ENCODE results near the gene PGS1. TPM values are rescaled to one million over a fixed set of nuclear protein-coding genes. Genes with fewer than 3 reads are reported as not detected.

PGS1 gene
- total and polyA plus RNA-seq, 2 of the 8 experiments (the other 6 are each of a cell fraction or from before 2014, with no cell fraction given): 46.7 to 60.0 TPM

- 93% methylated on average over 13 of the region's 14 CpGs; no CpG with 5 or more reads in 1 of the 2 experiments for WGBS, 2 experiments (ENCODE audit: extremely low coverage in 1 of 2, insufficient coverage in 1 of 2, insufficient read length in 1 of 2, insufficient replicate concordance in 2 of 2, low coverage in 1 of 2, low lambda C conversion rate in 2 of 2, missing lambda C conversion rate in 1 of 2)
- H2BK12ac ChIP-seq (ENCODE audit: low read depth, low read length): no peak overlapping the region
- no peak overlapping the region for H2BK5ac ChIP-seq (ENCODE audit: low read depth, low read length)
- H3K27me3 ChIP-seq (replicated peaks in 1 of 4; ENCODE audit: control insufficient read depth in 3 of 4, extremely low read depth in 1 of 4, insufficient read depth in 3 of 4, low read length in 3 of 4): no peaks in the 10 kb centered on the region
- H3K4me3 ChIP-seq (ENCODE audit: extremely low read depth in 1 of 4, insufficient read depth in 2 of 4, low read depth in 3 of 4, low read length in 4 of 4): no peak overlapping the region
- H3K79me1 ChIP-seq (ENCODE audit: low read depth, low read length): peaks cover 11% of the 10 kb centered on the region
- H3K4me2 ChIP-seq (ENCODE audit: insufficient read depth in 1 of 2, low read depth in 2 of 2, low read length in 2 of 2): no peak overlapping the region
- H3K79me2 ChIP-seq (ENCODE audit: control insufficient read depth in 1 of 2, insufficient read depth in 2 of 2, low read length in 2 of 2): peaks cover 0 to 62% of the 10 kb centered on the region in 2 experiments; a peak in 2 of 4 replicates
- no peaks in the 10 kb centered on the region for H3K23me2 ChIP-seq (ENCODE audit: low read depth, low read length)
- POLR2A ChIA-PET (ENCODE audit: partially characterized antibody): interaction anchor here (1.4 kb wide), 1 partner anchor 16 kb away, joined by 3 read pairs; no protein-coding TSS in a partner anchor
- DNase-seq (ENCODE audit: low read depth in 1 of 2, low spot score in 2 of 2) (no peak), FAIRE-seq (no peak)
- H4K20me1 ChIP-seq (replicated peaks in 1 of 2; ENCODE audit: control insufficient read depth in 1 of 2, insufficient read depth in 2 of 2, low read length in 2 of 2): peaks cover 24 to 46% of the 10 kb centered on the region in 2 experiments
- H2BK20ac ChIP-seq (ENCODE audit: low read length): no peak overlapping the region
- no peak overlapping the region for H4K91ac ChIP-seq (replicated peaks; ENCODE audit: insufficient read length, low read length)
- H3K36me3 ChIP-seq (ENCODE audit: control insufficient read depth in 2 of 4, insufficient read depth in 4 of 4, low read length in 3 of 4): peaks cover 34 to 55% (median 53%) of the 10 kb centered on the region in 4 experiments
- H3K4me1 ChIP-seq (replicated peaks in 1 of 4; ENCODE audit: control insufficient read depth in 3 of 4, insufficient read depth in 4 of 4, low read length in 3 of 4): peaks cover 0 to 14% (median 8%) of the 10 kb centered on the region in 4 experiments; a peak in 5 of 7 replicates
- H3K4ac ChIP-seq (replicated peaks; ENCODE audit: insufficient read length, low read depth, low read length): no peak overlapping the region
- H2BK15ac ChIP-seq (ENCODE audit: low read length): no peak overlapping the region
- H2AFZ ChIP-seq (ENCODE audit: low read length): no peak overlapping the region
- no peak overlapping the region for H2BK120ac ChIP-seq (replicated peaks; ENCODE audit: low read depth, low read length)
- no peak overlapping the region for H3K18ac ChIP-seq (ENCODE audit: extremely low read depth, low read length)
- H3K56ac ChIP-seq (replicated peaks; ENCODE audit: insufficient read length, low read depth, low read length): no peak overlapping the region
- H3K27ac ChIP-seq (ENCODE audit: low read depth, low read length): no peak overlapping the region
- CTCF ChIA-PET (ENCODE audit: partially characterized antibody): interaction anchor here (0.8 to 6.5 kb wide), 5 partner anchors 13 to 153 kb away, joined by 3 to 45 read pairs (median 7); partner anchors contain the start of gene PGS1
- H4K8ac ChIP-seq (ENCODE audit: extremely low read depth, insufficient read depth, low read length): peak overlapping the region; percentile 75; the same call in 1 of the 2 replicates
- no peak overlapping the region for H4K5ac ChIP-seq (ENCODE audit: insufficient read length, low read depth, low read length)
- no peak overlapping the region for H3K23ac ChIP-seq (ENCODE audit: insufficient read length)
- H3K9ac ChIP-seq (replicated peaks in 1 of 4; ENCODE audit: extremely low read depth in 1 of 4, low read depth in 3 of 4, low read length in 3 of 4): no peak overlapping the region
- TF ChIP-seq YY1 (IDR thresholded peaks at IDR 0.05; ENCODE audit: low read depth, low read length): no peak
- no peak for TF ChIP-seq HDAC6 (IDR thresholded peaks at IDR 0.05; ENCODE audit: low read depth, low read length)
- TF ChIP-seq CTBP2 (IDR thresholded peaks at IDR 0.05; ENCODE audit: borderline replicate concordance, insufficient read depth, insufficient read length, low read length): no peak
- no peak for TF ChIP-seq PHF8 (conservative IDR thresholded peaks at IDR 0.05; ENCODE audit: low read depth, low read length)
- no peak for TF ChIP-seq SRF (IDR thresholded peaks at IDR 0.05; ENCODE audit: low read depth, low read length)
- no peak for TF ChIP-seq SUZ12 (IDR thresholded peaks at IDR 0.05; ENCODE audit: low read length)
- no peaks in the 10 kb centered on the region for H3K9me3 ChIP-seq (ENCODE audit: insufficient read depth in 2 of 2, low read depth in 1 of 2, low read length in 1 of 2)
- H3K14ac ChIP-seq (ENCODE audit: insufficient read length): no peak overlapping the region
- no peak overlapping the region for H2AK5ac ChIP-seq (ENCODE audit: low read depth, low read length)
These were observed 25.4 kb downstream of the PGS1 start for GRCh38 chr17:78403822-78404221.
